ENCODE results near the gene MED12L. TPM values are rescaled to one million over a fixed set of nuclear protein-coding genes. Genes with fewer than 3 reads are reported as not detected.

MED12L gene
- total and polyA plus RNA-seq, 9 donors: 2.6 to 11.7 (median 6.8) TPM

GRCh38 chr3:151107701-151108100 is 22.2 kb downstream of the MED12L start:
- no peaks in the 10 kb centered on the region for H3K36me3 ChIP-seq (ENCODE audit: control insufficient read depth, insufficient read depth, low read length)
- no peak overlapping the region for H3K27ac ChIP-seq (ENCODE audit: low read length)
- peaks cover 5% of the 10 kb centered on the region for H3K4me1 ChIP-seq (ENCODE audit: control insufficient read depth, insufficient read depth, low read length)
- H3K4me3 ChIP-seq (ENCODE audit: low read length): no peak overlapping the region
- no peaks in the 10 kb centered on the region for H3K27me3 ChIP-seq (ENCODE audit: control insufficient read depth, insufficient read depth, low read length)
- H3K9me3 ChIP-seq (replicated peaks; ENCODE audit: control insufficient read depth, low read depth, low read length): no peaks in the 10 kb centered on the region
- DNase-seq: no peak
- 73% methylated on average over 4 of the region's 5 CpGs for WGBS (ENCODE audit: insufficient coverage)

DNA sequence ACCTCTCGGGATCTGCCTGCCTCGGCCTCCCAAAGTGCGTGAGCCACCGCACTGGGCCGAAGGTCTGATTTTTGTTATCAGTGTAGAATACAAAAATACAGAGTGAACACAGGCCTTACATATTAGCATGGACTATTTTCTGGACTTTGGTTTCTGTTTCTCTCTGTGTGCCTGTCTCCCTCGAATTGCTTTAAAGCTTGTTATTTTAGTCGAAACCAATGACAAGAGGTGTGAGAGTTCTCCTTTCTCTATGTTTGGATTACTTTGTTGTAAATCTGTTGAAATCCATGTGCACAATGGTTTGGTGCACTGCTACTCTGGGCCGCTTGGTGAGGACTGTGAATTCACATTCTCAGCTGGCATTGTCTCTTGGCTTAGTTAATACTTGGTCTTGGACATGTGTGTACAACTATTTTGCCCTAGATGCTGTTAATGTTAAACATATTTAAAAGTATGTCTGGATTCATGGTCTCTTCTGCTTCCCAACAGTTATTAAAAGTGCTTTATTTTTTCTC is 23.9 kb downstream of the MED12L start:
- H3K36me3 ChIP-seq (ENCODE audit: control insufficient read depth, insufficient read depth, low read length): no peaks in the 10 kb centered on the region
- no peaks in the 10 kb centered on the region for H3K27me3 ChIP-seq (ENCODE audit: control insufficient read depth, insufficient read depth, low read length)
- H3K27ac ChIP-seq (ENCODE audit: low read length): no peak overlapping the region
- H3K4me3 ChIP-seq (ENCODE audit: low read length): no peak overlapping the region
- no peak for DNase-seq
- H3K9me3 ChIP-seq (replicated peaks; ENCODE audit: control insufficient read depth, low read depth, low read length): no peaks in the 10 kb centered on the region
- WGBS (ENCODE audit: insufficient coverage): 83% methylated on average over 5 of the region's 8 CpGs
- peaks cover 5% of the 10 kb centered on the region for H3K4me1 ChIP-seq (ENCODE audit: control insufficient read depth, insufficient read depth, low read length)

GRCh38 chr3:151112731-151113130 is 27.3 kb downstream of the MED12L start:
- no CpG with 5 or more reads among the region's 3 CpGs for WGBS (ENCODE audit: insufficient coverage)

GRCh38 chr3:151113343-151113742 is 27.9 kb downstream of the MED12L start:
- no peak overlapping the region for H3K27ac ChIP-seq (ENCODE audit: low read length)
- H3K4me1 ChIP-seq (ENCODE audit: control insufficient read depth, insufficient read depth, low read length): no peaks in the 10 kb centered on the region
- WGBS (ENCODE audit: insufficient coverage): no CpG with 5 or more reads among the region's 1 CpG
- H3K27me3 ChIP-seq (ENCODE audit: control insufficient read depth, insufficient read depth, low read length): no peaks in the 10 kb centered on the region
- no peaks in the 10 kb centered on the region for H3K36me3 ChIP-seq (ENCODE audit: control insufficient read depth, insufficient read depth, low read length)
- H3K9me3 ChIP-seq (replicated peaks; ENCODE audit: control insufficient read depth, low read depth, low read length): no peaks in the 10 kb centered on the region
- no peak overlapping the region for H3K4me3 ChIP-seq (ENCODE audit: low read length)
- DNase-seq: no peak

More at GRCh38 chr3:151112731-151113130, 27.3 kb downstream of the MED12L start:
- DNase-seq: no peak
- H3K4me1 ChIP-seq (ENCODE audit: control insufficient read depth, insufficient read depth, low read length): peaks cover 2% of the 10 kb centered on the region
- H3K27ac ChIP-seq (ENCODE audit: low read length): no peak overlapping the region
- H3K27me3 ChIP-seq (ENCODE audit: control insufficient read depth, insufficient read depth, low read length): no peaks in the 10 kb centered on the region
- no peaks in the 10 kb centered on the region for H3K9me3 ChIP-seq (replicated peaks; ENCODE audit: control insufficient read depth, low read depth, low read length)
- H3K36me3 ChIP-seq (ENCODE audit: control insufficient read depth, insufficient read depth, low read length): no peaks in the 10 kb centered on the region
- H3K4me3 ChIP-seq (ENCODE audit: low read length): no peak overlapping the region

DNA sequence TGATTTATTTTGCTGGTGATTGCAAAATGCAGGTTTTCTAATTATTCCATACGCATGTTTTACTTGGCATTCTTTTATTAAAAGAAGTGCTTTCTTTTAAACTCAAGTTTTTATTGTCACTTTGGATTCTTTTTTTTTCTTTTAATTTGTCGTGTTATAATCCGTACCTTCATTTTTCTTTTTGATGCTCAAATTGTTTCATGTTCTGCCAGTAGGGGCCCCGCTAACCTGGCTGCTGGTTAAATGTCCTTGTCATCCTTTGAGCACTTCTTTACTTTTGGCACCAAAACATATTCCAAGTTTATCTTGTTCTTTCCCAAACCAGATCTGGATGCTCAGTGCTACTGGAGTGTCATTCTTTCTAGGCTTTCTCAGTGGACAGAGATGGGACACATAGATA is 31.6 kb downstream of the MED12L start:
- 100% methylated on average over 3 of the region's 4 CpGs for WGBS (ENCODE audit: insufficient coverage)
- Histone ChIP-seq H3K27ac (ENCODE audit: low read length) (no peak overlapping the region), H3K36me3 (ENCODE audit: control insufficient read depth, insufficient read depth, low read length) (no peaks in the 10 kb centered on the region), H3K4me3 (ENCODE audit: low read length) (no peak overlapping the region), H3K27me3 (ENCODE audit: control insufficient read depth, insufficient read depth, low read length) (no peaks in the 10 kb centered on the region), H3K9me3 (replicated peaks; ENCODE audit: control insufficient read depth, low read depth, low read length) (no peaks in the 10 kb centered on the region), H3K4me1 (ENCODE audit: control insufficient read depth, insufficient read depth, low read length) (no peaks in the 10 kb centered on the region)
- DNase-seq: no peak

- Histone ChIP-seq H3K9me3 (replicated peaks; ENCODE audit: control insufficient read depth, low read depth, low read length) (no peaks in the 10 kb centered on the region), H3K4me1 (ENCODE audit: control insufficient read depth, insufficient read depth, low read length) (no peaks in the 10 kb centered on the region), H3K27me3 (ENCODE audit: control insufficient read depth, insufficient read depth, low read length) (no peaks in the 10 kb centered on the region), H3K4me3 (ENCODE audit: low read length) (no peak overlapping the region), H3K27ac (ENCODE audit: low read length) (no peak overlapping the region), H3K36me3 (ENCODE audit: control insufficient read depth, insufficient read depth, low read length) (no peaks in the 10 kb centered on the region)
- DNase-seq: no peak
- WGBS (ENCODE audit: insufficient coverage): 93% methylated on average over 2 of the region's 2 CpGs
Measured at GRCh38 chr3:151119188-151119587, 33.7 kb downstream of the MED12L start.

DNA sequence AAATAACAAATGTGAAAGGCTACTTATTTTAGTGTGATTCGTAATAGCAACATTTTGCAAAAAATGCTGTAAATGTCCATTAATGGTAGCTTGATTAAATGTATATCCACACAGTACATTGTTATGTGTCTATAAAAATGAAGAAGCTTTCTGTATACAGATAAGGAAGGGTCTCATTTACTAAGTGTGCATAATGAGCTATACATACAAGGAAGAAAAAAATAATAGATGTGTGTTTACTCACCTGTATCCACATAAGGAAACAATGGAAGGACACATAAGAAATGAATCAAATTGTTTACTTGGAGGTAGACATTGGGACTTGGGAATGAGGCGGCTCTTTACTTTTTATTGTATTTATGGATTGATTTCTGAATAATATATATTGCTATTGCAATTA is 34.9 kb downstream of the MED12L start:
- Histone ChIP-seq H3K4me1 (ENCODE audit: control insufficient read depth, insufficient read depth, low read length) (no peaks in the 10 kb centered on the region), H3K36me3 (ENCODE audit: control insufficient read depth, insufficient read depth, low read length) (no peaks in the 10 kb centered on the region), H3K9me3 (replicated peaks; ENCODE audit: control insufficient read depth, low read depth, low read length) (no peaks in the 10 kb centered on the region), H3K27ac (ENCODE audit: low read length) (no peak overlapping the region), H3K27me3 (ENCODE audit: control insufficient read depth, insufficient read depth, low read length) (no peaks in the 10 kb centered on the region), H3K4me3 (ENCODE audit: low read length) (no peak overlapping the region)
- no CpG with 5 or more reads among the region's 2 CpGs for WGBS (ENCODE audit: insufficient coverage)
- no peak for DNase-seq

- Histone ChIP-seq H3K36me3 (ENCODE audit: control insufficient read depth, insufficient read depth, low read length) (no peaks in the 10 kb centered on the region), H3K4me3 (ENCODE audit: low read length) (no peak overlapping the region), H3K27me3 (ENCODE audit: control insufficient read depth, insufficient read depth, low read length) (no peaks in the 10 kb centered on the region), H3K9me3 (replicated peaks; ENCODE audit: control insufficient read depth, low read depth, low read length) (no peaks in the 10 kb centered on the region), H3K27ac (ENCODE audit: low read length) (no peak overlapping the region), H3K4me1 (ENCODE audit: control insufficient read depth, insufficient read depth, low read length) (no peaks in the 10 kb centered on the region)
- DNase-seq: no peak
- WGBS (ENCODE audit: insufficient coverage): no CpG with 5 or more reads among the region's 2 CpGs
Measured at GRCh38 chr3:151121016-151121415, 35.6 kb downstream of the MED12L start.

DNA sequence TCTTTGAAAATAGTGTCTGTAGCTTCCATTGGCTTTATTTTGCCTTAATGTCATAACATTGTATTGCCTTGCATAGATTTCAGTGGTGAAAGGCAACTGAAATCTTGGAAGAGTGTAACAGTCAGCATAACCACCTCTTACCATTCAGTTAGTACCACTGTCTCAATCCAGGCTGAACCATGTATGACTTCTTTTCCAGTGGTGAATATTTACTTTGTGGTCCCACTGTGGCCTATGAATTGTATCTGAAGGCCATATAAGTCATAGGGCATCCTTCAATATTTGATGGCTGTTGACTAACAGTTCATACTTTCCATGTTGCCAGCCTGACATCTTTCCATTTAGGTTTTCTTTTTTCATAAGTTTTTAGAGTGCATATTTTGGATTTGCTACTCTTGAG is 38.4 kb downstream of the MED12L start:
- no peak for DNase-seq
- no peak overlapping the region for H3K27ac ChIP-seq (ENCODE audit: low read length)
- no peaks in the 10 kb centered on the region for H3K36me3 ChIP-seq (ENCODE audit: control insufficient read depth, insufficient read depth, low read length)
- H3K27me3 ChIP-seq (ENCODE audit: control insufficient read depth, insufficient read depth, low read length): no peaks in the 10 kb centered on the region
- H3K9me3 ChIP-seq (replicated peaks; ENCODE audit: control insufficient read depth, low read depth, low read length): no peaks in the 10 kb centered on the region
- no peak overlapping the region for H3K4me3 ChIP-seq (ENCODE audit: low read length)
- H3K4me1 ChIP-seq (ENCODE audit: control insufficient read depth, insufficient read depth, low read length): peaks cover 5% of the 10 kb centered on the region

- no peak overlapping the region for H3K4me3 ChIP-seq (ENCODE audit: low read length)
- no peak for DNase-seq
- H3K9me3 ChIP-seq (replicated peaks; ENCODE audit: control insufficient read depth, low read depth, low read length): no peaks in the 10 kb centered on the region
- H3K27me3 ChIP-seq (ENCODE audit: control insufficient read depth, insufficient read depth, low read length): no peaks in the 10 kb centered on the region
- no peak overlapping the region for H3K27ac ChIP-seq (ENCODE audit: low read length)
- H3K36me3 ChIP-seq (ENCODE audit: control insufficient read depth, insufficient read depth, low read length): no peaks in the 10 kb centered on the region
- peaks cover 5% of the 10 kb centered on the region for H3K4me1 ChIP-seq (ENCODE audit: control insufficient read depth, insufficient read depth, low read length)
- no CpG with 5 or more reads among the region's 4 CpGs for WGBS (ENCODE audit: insufficient coverage)
Measured at GRCh38 chr3:151124476-151124875, 39.0 kb downstream of the MED12L start.

DNA sequence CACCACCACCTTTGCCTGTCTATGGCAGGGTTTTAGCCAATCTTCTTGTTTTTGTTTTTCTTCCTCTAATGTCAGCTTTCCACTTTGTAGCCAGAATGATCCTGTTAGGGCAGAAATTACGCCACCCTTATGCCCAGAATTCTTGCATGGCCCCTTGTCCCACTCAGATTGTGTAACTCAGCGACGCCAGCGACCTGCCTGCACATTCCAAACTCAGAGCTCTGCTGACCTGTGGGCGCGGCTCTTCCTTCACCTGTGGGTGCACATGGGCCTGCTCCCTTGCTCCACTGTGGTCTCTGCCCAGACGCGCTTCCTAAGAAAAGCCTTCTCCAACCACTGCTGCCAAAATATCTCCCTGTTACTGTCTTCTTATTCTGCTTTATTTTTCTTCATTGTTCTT is 45.0 kb downstream of the MED12L start:
- no peak overlapping the region for H3K27ac ChIP-seq (ENCODE audit: low read length)
- peaks cover 6% of the 10 kb centered on the region for H3K4me1 ChIP-seq (ENCODE audit: control insufficient read depth, insufficient read depth, low read length)
- H3K9me3 ChIP-seq (replicated peaks; ENCODE audit: control insufficient read depth, low read depth, low read length): no peaks in the 10 kb centered on the region
- H3K36me3 ChIP-seq (ENCODE audit: control insufficient read depth, insufficient read depth, low read length): peaks cover 2% of the 10 kb centered on the region
- H3K4me3 ChIP-seq (ENCODE audit: low read length): no peak overlapping the region
- 95% methylated on average over 8 of the region's 8 CpGs for WGBS (ENCODE audit: insufficient coverage)
- H3K27me3 ChIP-seq (ENCODE audit: control insufficient read depth, insufficient read depth, low read length): no peaks in the 10 kb centered on the region
- no peak for DNase-seq

Data from muscle of leg (tissue), 11 donors.